Activated CD8-positive, alpha-beta T cell treated with anti-CD3 and anti-CD28 coated beads for 36 hours (primary cell): ENCODE measurements around the gene SLC25A53. TPM values are rescaled to one million over a fixed set of nuclear protein-coding genes. Genes with fewer than 3 reads are reported as not detected.
"Not testable (repeated sequence)": the region's sequence is repeated elsewhere in the genome, so short reads cannot be mapped to it uniquely, and the experiment has no call there.

ENCODE experiments used
- ATAC-seq: fragments of 200-7000 bp; cut with Tn5 transposase; one replicate; pipeline ENCODE4 v1.10.0; 2021; ENCODE audit warnings: mild to moderate bottlenecking, moderate library complexity
- CTCF ChIA-PET: fragments of 350-600 bp; sonication (Branson Sonifier 250); formaldehyde crosslinking; loops from one replicate; lab custom pipeline; 2021; ENCODE audit warnings: antibody characterized with exemption; lab: Charles Lee
- POLR2A ChIA-PET: fragments of 350-600 bp; sonication (Branson Sonifier 250); formaldehyde crosslinking; loops from one replicate; lab custom pipeline; 2021; ENCODE audit warnings: antibody characterized with exemption; lab: Charles Lee
- DNase-seq: peaks from one replicate; pipeline ENCODE4 v3.0.0-alpha.2; 2020
- H3K27ac Mint-ChIP-seq: one replicate; pipeline ENCODE4 v1.8.0; 2021; ENCODE audit warnings: mild to moderate bottlenecking, mixed read lengths
- H3K27me3 Mint-ChIP-seq: one replicate; pipeline ENCODE4 v1.8.0; 2021; ENCODE audit warnings: mixed read lengths
- H3K36me3 Mint-ChIP-seq: one replicate; pipeline ENCODE4 v1.8.0; 2021; ENCODE audit warnings: low read depth, mixed read lengths
- H3K4me1 Mint-ChIP-seq: one replicate; pipeline ENCODE4 v1.8.0; 2021; ENCODE audit warnings: low read depth, mixed read lengths
- H3K4me3 Mint-ChIP-seq: one replicate; pipeline ENCODE4 v1.8.0; 2021; ENCODE audit warnings: mild to moderate bottlenecking, moderate library complexity, mixed read lengths
- H3K9me3 Mint-ChIP-seq: one replicate; pipeline ENCODE4 v1.8.0; 2021; ENCODE audit warnings: mixed read lengths
- CTCF ChIP-seq: fragments of 200-600 bp; IDR thresholded peaks from one replicate; pipeline ENCODE4 v1.8.0; 2022; ENCODE audit warnings: antibody characterized with exemption, mild to moderate bottlenecking
- intact Hi-C: fragments of 100-400 bp; cut with micrococcal nuclease; formaldehyde crosslinking; loops from one replicate; pipeline ENCODE4 v1.10.0; 2022
- total RNA-seq, 2 experiments: library from RNA; stranded (reverse); gene quantifications; one replicate each; pipeline ENCODE4 v1.2.3, GENCODE V29; 2021

The SLC25A53 gene
- total RNA-seq, 2 experiments from 2014 or later, result 4.4 to 4.7 TPM

- CTCF ChIA-PET, result no interaction called here
- Mint-ChIP-seq H3K36me3 (no peaks in the 10 kb centered on the region), H3K27me3 (peaks cover 3% of the 10 kb centered on the region), H3K4me3 (no peak overlapping the region), H3K27ac (no peak overlapping the region), H3K9me3 (no peaks in the 10 kb centered on the region), H3K4me1 (no peaks in the 10 kb centered on the region)
- ATAC-seq, result no peak
- no peak for TF ChIP-seq CTCF
- intact Hi-C loops, result no loop called here
- POLR2A ChIA-PET, result no interaction called here
- DNase-seq, result no peak
These were observed 72.7 kb downstream of the SLC25A53 start for GRCh38 chrX:104084063-104084462.

- H3K27ac Mint-ChIP-seq, H3K9me3 Mint-ChIP-seq, H3K36me3 Mint-ChIP-seq, ATAC-seq, POLR2A ChIA-PET, H3K4me1 Mint-ChIP-seq, H3K4me3 Mint-ChIP-seq, intact Hi-C loops, DNase-seq, CTCF ChIA-PET, H3K27me3 Mint-ChIP-seq: not testable (repeated sequence)
These were observed 79.0 kb downstream of the SLC25A53 start for GRCh38 chrX:104077854-104078253.

GRCh38 chrX:104075778-104076445 is 80.9 kb downstream of the SLC25A53 start, which contains the start of gene TMSB15C:
Gene TMSB15C (minus strand): TSS chrX:104076236.
- DNase-seq, H3K27ac Mint-ChIP-seq, H3K4me1 Mint-ChIP-seq, H3K27me3 Mint-ChIP-seq, CTCF ChIA-PET, H3K4me3 Mint-ChIP-seq, intact Hi-C loops, POLR2A ChIA-PET, H3K36me3 Mint-ChIP-seq, H3K9me3 Mint-ChIP-seq: not testable (repeated sequence)
- peak; percentile 99 for ATAC-seq

GRCh38 chrX:104062636-104063035 is 94.2 kb downstream of the SLC25A53 start:
- CTCF ChIA-PET, result not testable (repeated sequence)

GRCh38 chrX:104054956-104055355 is 101.9 kb downstream of the SLC25A53 start:
- H3K27ac Mint-ChIP-seq, POLR2A ChIA-PET, H3K4me3 Mint-ChIP-seq, ATAC-seq, H3K4me1 Mint-ChIP-seq, H3K36me3 Mint-ChIP-seq, DNase-seq, CTCF ChIA-PET, H3K9me3 Mint-ChIP-seq, intact Hi-C loops, H3K27me3 Mint-ChIP-seq: not testable (repeated sequence)

More at GRCh38 chrX:104062636-104063035, 94.2 kb downstream of the SLC25A53 start:
- H3K27ac Mint-ChIP-seq, H3K4me3 Mint-ChIP-seq, H3K4me1 Mint-ChIP-seq, POLR2A ChIA-PET, H3K9me3 Mint-ChIP-seq, intact Hi-C loops, H3K36me3 Mint-ChIP-seq, ATAC-seq, DNase-seq, H3K27me3 Mint-ChIP-seq: not testable (repeated sequence)

Other genes starting within 250 kb of the SLC25A53 start
- gene TMSB15B, start 194.4 kb downstream of the SLC25A53 start, total RNA-seq, result 1 to 10 TPM; 6.7 to 7.2 TPM
- gene H2BW1, start 143.3 kb downstream of the SLC25A53 start, total RNA-seq, result not detected
- not detected for gene H2BW2, start 117.1 kb downstream of the SLC25A53 start, total RNA-seq
- 1 to 10 TPM; 2.0 to 3.9 TPM for gene TMSB15C, start 80.8 kb downstream of the SLC25A53 start, total RNA-seq
- 1 to 10 TPM; 1.5 to 2.6 TPM for gene ZCCHC18, start 44.5 kb downstream of the SLC25A53 start, total RNA-seq
- 1 to 10 TPM; 6.9 to 8.0 TPM for gene FAM199X, start 9.4 kb upstream of the SLC25A53 start, total RNA-seq
- not detected for gene ESX1, start 97.9 kb upstream of the SLC25A53 start, total RNA-seq